Subcutaneous abdominal adipose tissue (tissue), 5 donors: Measurements from ENCODE around the gene GINS2.

Experiments
- H3K27ac ChIP-seq: one replicate; pipeline ENCODE4 v1.7.0; 2013; ENCODE audit warnings: low read depth, mild to moderate bottlenecking, inconsistent platforms, low read length, moderate library complexity
- H3K27me3 ChIP-seq, 5 donors: one replicate each; pipeline ENCODE4 v1.7.0; 2013; ENCODE audit warnings: low read length in 5 of 5, inconsistent platforms in 1 of 5; ENCODE audit not compliant: control insufficient read depth in 5 of 5, insufficient read depth in 4 of 5
- H3K36me3 ChIP-seq, 5 donors: one replicate each; pipeline ENCODE4 v1.7.0; 2013; ENCODE audit warnings: low read length in 5 of 5; ENCODE audit not compliant: control insufficient read depth in 5 of 5, insufficient read depth in 5 of 5
- H3K4me1 ChIP-seq, 5 donors: one replicate each; pipeline ENCODE4 v1.7.0; 2013; ENCODE audit warnings: low read length in 5 of 5, mild to moderate bottlenecking in 3 of 5, moderate library complexity in 1 of 5; ENCODE audit not compliant: control insufficient read depth in 5 of 5, insufficient read depth in 5 of 5
- H3K4me3 ChIP-seq, 5 donors: one replicate each; pipeline ENCODE4 v1.7.0; 2013; ENCODE audit warnings: low read length in 5 of 5, low read depth in 1 of 5
- H3K9ac ChIP-seq, 5 donors: one replicate each; pipeline ENCODE4 v1.7.0; 2013; ENCODE audit warnings: low read length in 5 of 5, mild to moderate bottlenecking in 4 of 5, moderate library complexity in 3 of 5
- H3K9me3 ChIP-seq, 5 donors: one replicate each; pipeline ENCODE4 v1.7.0; 2013; ENCODE audit warnings: low read length in 5 of 5; ENCODE audit not compliant: control insufficient read depth in 5 of 5
- donor health status: healthy.
- donor health status: healthy.
- donor health status: healthy.
- donor health status: healthy.
- donor health status: healthy.

The GINS2 gene

DNA sequence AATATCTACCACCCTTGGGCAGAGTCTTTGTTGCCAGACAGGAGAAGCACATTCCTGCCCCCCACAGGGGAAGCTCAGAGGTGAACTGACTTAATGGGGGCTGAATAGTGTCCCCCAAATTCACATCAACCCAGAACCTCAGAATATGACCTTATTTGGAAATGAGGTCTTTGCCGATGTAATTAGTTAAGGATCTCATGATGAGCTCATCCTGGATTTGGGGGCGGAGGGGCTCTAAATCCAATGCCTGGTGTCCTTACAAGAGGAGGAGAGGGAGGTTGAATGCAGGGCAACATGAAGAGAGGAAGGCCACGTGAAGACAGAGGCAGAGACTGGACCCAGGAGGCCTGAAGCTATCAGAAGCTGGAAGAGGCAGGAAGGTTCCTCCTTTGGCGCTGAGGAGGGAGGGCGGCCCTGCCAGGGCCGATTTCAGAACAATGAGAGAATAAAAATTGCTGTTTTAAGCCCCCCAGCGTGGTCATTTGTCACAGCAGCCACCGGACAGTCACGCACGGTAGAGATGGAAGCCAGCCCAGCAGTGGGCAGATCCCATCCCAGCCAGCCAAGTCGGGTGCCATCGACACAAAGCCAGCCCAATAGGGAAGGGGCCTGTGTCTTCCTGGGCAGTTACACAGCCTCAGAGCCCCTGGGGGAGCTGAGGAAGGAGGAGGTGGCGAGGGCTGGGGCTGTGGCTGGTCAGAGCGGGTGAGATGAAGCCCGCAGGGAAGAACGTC, 40.9 kb upstream of the GINS2 start:
- Histone ChIP-seq H3K9me3 (no peaks in the 10 kb centered on the region), H3K27me3 (peaks cover 0 to 4% (median 0%) of the 10 kb centered on the region in 5 donors), H3K36me3 (peaks cover 0 to 3% (median 0%) of the 10 kb centered on the region in 5 donors), H3K4me1 (peaks cover 0 to 12% (median 7%) of the 10 kb centered on the region in 5 donors), H3K27ac (no peak overlapping the region), H3K4me3 (no peak overlapping the region), H3K9ac (no peak overlapping the region)

DNA sequence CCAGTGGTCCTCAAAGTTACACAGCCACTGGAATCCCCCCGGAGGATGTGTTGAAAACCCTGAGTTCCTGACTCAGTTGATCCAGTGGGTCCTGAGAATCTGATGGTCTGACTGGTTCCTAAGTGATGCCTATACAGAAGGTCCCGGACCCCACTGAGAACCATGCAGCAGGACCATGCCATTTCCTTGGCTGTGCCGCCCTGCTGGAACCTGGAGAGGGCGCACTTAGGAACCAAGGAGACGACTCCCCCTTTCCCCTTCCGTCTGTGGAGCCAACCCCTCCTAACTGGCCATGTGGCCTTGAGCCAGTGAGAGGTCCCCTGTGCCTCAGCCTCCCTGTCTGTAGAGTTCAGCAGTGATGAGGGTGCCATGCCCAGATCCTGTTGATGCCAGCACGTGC, 40.1 kb upstream of the GINS2 start:
- Histone ChIP-seq H3K4me1 (peaks cover 0 to 12% (median 7%) of the 10 kb centered on the region in 5 donors), H3K27ac (no peak overlapping the region), H3K9ac (no peak overlapping the region), H3K27me3 (peaks cover 0 to 4% (median 0%) of the 10 kb centered on the region in 5 donors), H3K9me3 (no peaks in the 10 kb centered on the region), H3K36me3 (peaks cover 0 to 3% (median 0%) of the 10 kb centered on the region in 5 donors), H3K4me3 (no peak overlapping the region)

DNA sequence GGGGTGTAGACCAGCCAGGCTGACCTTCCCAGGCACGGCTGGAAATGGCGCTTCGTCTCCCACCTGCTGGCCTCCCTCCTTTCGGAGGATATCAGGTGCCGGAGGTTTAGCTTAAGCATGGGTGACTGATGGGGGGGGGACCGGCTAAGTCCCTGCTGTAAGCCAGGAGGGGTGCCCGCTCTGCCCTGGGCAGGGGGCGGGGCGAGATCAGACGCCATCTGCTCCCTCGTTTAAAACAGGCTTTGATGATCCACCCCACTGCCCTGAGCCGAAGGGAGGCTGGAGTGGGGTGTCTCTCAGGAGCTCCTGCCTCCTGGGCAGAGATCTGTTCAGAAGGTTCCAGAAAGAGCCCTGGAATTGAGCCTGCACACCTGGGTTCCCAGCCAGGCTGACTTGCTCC, 36.2 kb upstream of the GINS2 start:
- H3K27me3 ChIP-seq: peaks cover 0 to 4% (median 0%) of the 10 kb centered on the region in 5 donors
- H3K36me3 ChIP-seq: peaks cover 0 to 3% (median 0%) of the 10 kb centered on the region in 5 donors
- no peak overlapping the region for H3K9ac ChIP-seq
- H3K27ac ChIP-seq: no peak overlapping the region
- peaks cover 0 to 2% (median 0%) of the 10 kb centered on the region in 5 donors for H3K4me1 ChIP-seq
- H3K4me3 ChIP-seq: no peak overlapping the region
- no peaks in the 10 kb centered on the region for H3K9me3 ChIP-seq

DNA sequence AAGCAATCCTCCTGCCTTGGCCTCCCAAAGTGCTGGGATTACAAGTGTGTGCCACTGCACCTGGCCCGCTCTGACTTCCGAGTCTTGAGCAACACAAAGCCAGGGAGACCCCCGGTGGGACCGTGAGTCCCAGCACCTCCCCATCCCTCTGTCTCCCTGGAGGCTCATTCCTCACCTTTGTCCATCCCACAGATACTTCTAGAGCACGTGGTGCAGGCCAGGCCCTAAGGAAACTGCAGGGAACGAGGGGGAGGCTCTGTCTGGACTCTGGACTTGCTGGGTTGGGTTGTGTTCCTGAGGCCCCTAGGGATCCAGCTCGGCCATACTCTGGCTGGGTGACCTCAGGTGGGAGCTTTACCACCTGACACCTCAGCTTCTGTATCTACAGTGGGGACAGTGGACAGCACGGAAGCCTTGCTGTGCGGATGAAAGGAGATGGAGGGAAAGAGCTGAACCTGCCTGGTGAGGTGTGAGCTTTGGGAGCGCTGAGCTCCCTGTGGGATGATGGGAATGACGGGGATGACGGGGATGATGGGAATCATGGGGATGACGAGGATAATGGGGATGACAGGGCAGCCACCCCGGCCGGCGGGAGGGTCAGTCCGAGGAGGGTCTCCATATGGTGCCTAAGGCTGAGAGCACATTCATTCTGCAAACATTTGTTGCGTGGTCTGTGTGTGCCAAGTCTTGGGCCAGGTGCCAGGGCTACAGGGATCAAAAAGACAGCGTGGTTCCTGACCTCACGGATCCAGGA, 35.5 kb upstream of the GINS2 start:
- Histone ChIP-seq H3K9me3 (no peaks in the 10 kb centered on the region), H3K9ac (no peak overlapping the region), H3K27me3 (peaks cover 0 to 4% (median 0%) of the 10 kb centered on the region in 5 donors), H3K36me3 (peaks cover 0 to 3% (median 0%) of the 10 kb centered on the region in 5 donors), H3K27ac (no peak overlapping the region), H3K4me3 (no peak overlapping the region), H3K4me1 (no peaks in the 10 kb centered on the region)

DNA sequence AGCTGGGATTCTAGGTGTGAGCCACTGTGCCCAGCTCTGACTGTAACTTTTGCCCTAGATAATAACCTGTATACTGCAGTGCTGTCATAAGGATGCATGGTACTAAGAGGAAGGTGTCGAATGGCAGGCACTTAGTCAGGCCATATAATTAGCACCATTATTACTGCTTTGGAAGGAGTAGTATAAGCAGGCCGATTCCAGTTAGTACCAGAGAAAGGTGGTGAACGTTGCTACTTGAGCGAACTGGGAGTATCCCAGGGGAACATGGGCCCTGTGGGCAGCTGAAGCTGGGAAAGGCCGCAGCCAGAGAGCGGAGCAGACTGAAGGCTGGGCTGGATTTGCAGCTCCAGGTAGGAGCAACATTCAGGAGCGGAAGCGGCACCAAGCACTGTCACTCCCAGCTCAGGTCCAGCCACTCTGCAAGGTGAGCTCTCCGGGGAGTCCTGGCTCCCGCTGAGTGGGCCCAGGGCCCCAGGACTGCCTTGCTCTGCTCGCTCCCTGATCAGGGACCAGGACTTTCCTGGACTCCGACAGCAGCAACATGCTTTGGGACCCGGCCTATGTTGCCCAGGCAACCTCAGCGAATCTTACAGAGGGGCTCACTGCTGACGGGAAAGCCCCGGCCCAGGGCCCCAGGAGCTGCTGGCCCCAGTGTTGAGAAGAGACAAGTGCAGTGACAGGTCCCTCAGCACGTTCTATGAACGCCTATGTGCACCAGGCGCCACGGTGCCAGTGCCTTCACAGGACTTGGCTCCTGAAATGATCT, 33.6 kb upstream of the GINS2 start:
- H3K27ac ChIP-seq: no peak overlapping the region
- H3K4me1 ChIP-seq: peaks cover 0 to 6% (median 6%) of the 10 kb centered on the region in 5 donors
- no peak overlapping the region for H3K4me3 ChIP-seq
- H3K27me3 ChIP-seq: peaks cover 0 to 4% (median 0%) of the 10 kb centered on the region in 5 donors
- H3K9ac ChIP-seq: no peak overlapping the region
- H3K9me3 ChIP-seq: no peaks in the 10 kb centered on the region
- H3K36me3 ChIP-seq: peaks cover 0 to 3% (median 0%) of the 10 kb centered on the region in 5 donors

DNA sequence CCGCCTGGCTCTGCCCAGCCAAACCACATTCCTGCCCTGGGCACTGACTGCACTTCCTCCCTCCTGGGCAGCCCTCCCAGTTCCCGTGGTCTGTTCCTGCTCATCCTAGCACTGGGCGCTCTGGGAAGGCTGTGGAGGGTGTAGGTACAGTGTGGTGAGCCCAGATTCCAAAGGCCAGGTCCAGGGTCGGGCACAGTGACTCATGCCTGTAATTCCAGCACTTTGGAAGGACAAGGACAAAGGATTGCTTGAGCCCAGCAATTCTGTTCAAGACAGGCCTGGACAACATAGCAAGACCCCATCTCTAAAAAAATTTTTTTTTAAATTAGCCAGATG, 31.5 kb upstream of the GINS2 start:
- Histone ChIP-seq H3K36me3 (no peaks in the 10 kb centered on the region), H3K4me3 (no peak overlapping the region), H3K27ac (no peak overlapping the region)

DNA sequence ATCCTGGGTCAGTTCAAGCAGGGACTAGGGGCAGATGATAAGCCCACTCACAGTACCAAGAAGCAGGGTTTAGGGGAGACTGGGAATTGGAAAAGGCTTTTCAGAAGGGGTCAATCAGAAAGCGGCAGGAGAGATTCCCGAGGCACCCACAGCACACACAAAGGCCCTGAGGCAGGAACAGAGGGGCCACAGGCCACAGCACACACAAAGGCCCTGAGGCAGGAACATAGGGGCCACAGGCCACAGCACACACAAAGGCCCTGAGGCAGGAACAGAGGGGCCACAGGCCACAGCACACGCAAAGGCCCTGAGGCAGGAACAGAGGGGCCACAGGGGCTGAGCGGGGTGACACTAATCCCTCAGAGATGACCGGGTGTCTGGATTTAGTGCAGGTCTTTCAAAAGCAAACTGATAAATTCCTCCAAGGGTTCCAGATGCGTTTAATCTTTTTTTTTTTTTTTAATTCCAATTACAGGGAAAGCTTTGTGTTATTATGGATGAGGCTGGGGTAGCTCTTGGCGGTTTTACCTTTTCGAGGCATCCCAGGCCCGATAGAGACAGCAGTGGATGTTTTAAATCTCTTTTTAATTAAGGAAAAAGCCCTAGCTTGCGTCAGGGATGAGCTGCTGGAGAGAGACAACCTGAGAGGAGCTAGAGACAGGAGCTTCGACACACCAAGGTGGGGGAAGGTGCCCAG, 31.0 kb upstream of the GINS2 start:
- H3K36me3 ChIP-seq: no peaks in the 10 kb centered on the region
- no peak overlapping the region for H3K9ac ChIP-seq
- H3K27me3 ChIP-seq: peaks cover 0 to 10% (median 3%) of the 10 kb centered on the region in 5 donors
- H3K27ac ChIP-seq: no peak overlapping the region
- H3K9me3 ChIP-seq: no peaks in the 10 kb centered on the region
- H3K4me1 ChIP-seq: peaks cover 0 to 29% (median 23%) of the 10 kb centered on the region in 5 donors
- no peak overlapping the region for H3K4me3 ChIP-seq

More for the DNA sequence above, 31.5 kb upstream of the GINS2 start:
- H3K27me3 ChIP-seq: peaks cover 0 to 10% (median 3%) of the 10 kb centered on the region in 5 donors
- no peaks in the 10 kb centered on the region for H3K9me3 ChIP-seq
- peaks cover 0 to 26% (median 21%) of the 10 kb centered on the region in 5 donors for H3K4me1 ChIP-seq
- H3K9ac ChIP-seq: no peak overlapping the region

DNA sequence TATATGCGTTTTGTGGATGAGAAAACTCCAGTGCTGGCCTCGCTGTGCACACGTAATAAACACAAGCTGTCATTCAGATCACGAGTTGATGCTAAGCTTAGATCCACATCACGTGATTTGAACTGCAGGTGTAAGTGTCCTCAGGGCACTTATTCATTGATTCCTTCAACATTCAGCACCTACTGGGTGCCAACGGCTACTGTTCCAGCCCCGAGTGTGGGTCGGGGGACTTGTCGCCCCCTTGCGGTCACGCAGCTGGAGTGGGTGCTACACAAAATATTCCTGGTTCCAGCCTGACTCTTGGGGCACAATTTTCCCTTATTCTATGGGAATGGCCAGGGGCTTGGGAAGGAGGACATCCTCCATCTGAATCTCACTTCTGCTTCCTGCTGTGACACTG, 29.9 kb upstream of the GINS2 start:
- H3K9ac ChIP-seq: no peak overlapping the region

DNA sequence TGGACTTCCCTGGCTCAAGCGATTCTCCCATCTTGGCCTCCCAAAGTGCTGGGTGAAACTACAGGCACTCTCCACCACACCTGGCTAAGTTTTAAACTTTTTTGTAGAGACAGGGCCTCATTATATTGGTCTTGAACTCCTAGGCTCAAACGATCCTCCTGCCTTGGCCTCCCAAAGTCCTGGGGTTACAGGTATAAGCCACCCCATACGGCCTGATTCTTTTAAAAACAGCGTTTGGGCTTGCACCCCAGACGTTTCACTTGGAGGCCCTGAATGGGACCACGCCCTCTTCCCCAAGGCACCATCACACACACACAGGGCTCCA, 29.4 kb upstream of the GINS2 start:
- Histone ChIP-seq H3K4me3 (no peak overlapping the region), H3K4me1 (peaks cover 0 to 29% (median 23%) of the 10 kb centered on the region in 5 donors), H3K27me3 (peaks cover 0 to 10% (median 3%) of the 10 kb centered on the region in 5 donors), H3K9me3 (no peaks in the 10 kb centered on the region), H3K9ac (no peak overlapping the region), H3K27ac (no peak overlapping the region), H3K36me3 (no peaks in the 10 kb centered on the region)

More for the DNA sequence above, 29.9 kb upstream of the GINS2 start:
- Histone ChIP-seq H3K36me3 (no peaks in the 10 kb centered on the region), H3K27me3 (peaks cover 0 to 10% (median 3%) of the 10 kb centered on the region in 5 donors), H3K27ac (no peak overlapping the region), H3K9me3 (no peaks in the 10 kb centered on the region), H3K4me3 (no peak overlapping the region), H3K4me1 (peaks cover 0 to 29% (median 23%) of the 10 kb centered on the region in 5 donors)
